ENCODE data around the gene ATP6AP2.

DNA sequence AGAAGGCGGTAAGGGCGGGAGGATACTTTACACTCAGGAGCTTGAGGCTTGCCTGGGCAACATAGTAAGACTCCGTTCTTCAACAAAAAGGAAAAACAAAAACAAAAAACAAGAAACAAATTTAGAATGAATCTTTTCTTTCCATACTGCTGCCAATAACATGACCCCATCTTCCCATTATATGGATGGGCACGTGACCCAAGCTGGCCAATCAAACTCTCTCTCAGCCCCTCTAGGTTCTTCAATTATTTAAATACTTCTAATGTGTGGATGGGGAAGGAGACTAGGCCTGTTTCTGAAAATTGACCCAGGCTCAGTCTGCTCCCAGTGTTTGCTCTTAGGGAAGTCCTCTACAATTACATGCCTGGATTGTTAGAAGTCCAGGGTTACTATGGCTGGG, 22.2 kb upstream of the ATP6AP2 start:
- TF ChIP-seq, protein P1, sequence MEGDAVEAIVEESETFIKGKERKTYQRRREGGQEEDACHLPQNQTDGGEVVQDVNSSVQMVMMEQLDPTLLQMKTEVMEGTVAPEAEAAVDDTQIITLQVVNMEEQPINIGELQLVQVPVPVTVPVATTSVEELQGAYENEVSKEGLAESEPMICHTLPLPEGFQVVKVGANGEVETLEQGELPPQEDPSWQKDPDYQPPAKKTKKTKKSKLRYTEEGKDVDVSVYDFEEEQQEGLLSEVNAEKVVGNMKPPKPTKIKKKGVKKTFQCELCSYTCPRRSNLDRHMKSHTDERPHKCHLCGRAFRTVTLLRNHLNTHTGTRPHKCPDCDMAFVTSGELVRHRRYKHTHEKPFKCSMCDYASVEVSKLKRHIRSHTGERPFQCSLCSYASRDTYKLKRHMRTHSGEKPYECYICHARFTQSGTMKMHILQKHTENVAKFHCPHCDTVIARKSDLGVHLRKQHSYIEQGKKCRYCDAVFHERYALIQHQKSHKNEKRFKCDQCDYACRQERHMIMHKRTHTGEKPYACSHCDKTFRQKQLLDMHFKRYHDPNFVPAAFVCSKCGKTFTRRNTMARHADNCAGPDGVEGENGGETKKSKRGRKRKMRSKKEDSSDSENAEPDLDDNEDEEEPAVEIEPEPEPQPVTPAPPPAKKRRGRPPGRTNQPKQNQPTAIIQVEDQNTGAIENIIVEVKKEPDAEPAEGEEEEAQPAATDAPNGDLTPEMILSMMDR (IDR thresholded peaks at IDR 0.05 in 2 of 3, conservative IDR thresholded peaks at IDR 0.05 in 1 of 3; ENCODE audit: borderline replicate concordance in 1 of 3, insufficient read depth in 1 of 3, low read depth in 2 of 3, low read length in 2 of 3): no peak
- no peak for TF ChIP-seq EZH2phosphoT487 (IDR thresholded peaks at IDR 0.05; ENCODE audit: borderline replicate concordance)
- no peak for TF ChIP-seq YY1 (IDR thresholded peaks at IDR 0.05; ENCODE audit: extremely low read depth, insufficient replicate concordance, low read depth, low read length)
- no peak for TF ChIP-seq RAD21 (IDR thresholded peaks at IDR 0.05; ENCODE audit: low read depth)
- no peak for TF ChIP-seq REST (IDR thresholded peaks at IDR 0.05; ENCODE audit: low read depth)
- no peak for TF ChIP-seq POLR2A (IDR thresholded peaks at IDR 0.05; ENCODE audit: borderline replicate concordance, extremely low read depth, insufficient read depth, insufficient read length)

Measured in HCT116 (cell line).